GM18511 (cell line): ENCODE data around the gene SPRED1.
A peak's percentile ranks its signal among the peaks of the same experiment; 100 is the strongest.
"Not testable (repeated sequence)": the region's sequence is repeated elsewhere in the genome, so short reads cannot be mapped to it uniquely, and the experiment has no call there.

Experiments
- ATAC-seq: cut with Tn5 transposase; IDR thresholded peaks from one replicate; pipeline ENCODE4 v1.9.1; 2021; ENCODE audit warnings: mild to moderate bottlenecking, moderate library complexity; ENCODE audit not compliant: unreplicated experiment

The SPRED1 gene

DNA sequence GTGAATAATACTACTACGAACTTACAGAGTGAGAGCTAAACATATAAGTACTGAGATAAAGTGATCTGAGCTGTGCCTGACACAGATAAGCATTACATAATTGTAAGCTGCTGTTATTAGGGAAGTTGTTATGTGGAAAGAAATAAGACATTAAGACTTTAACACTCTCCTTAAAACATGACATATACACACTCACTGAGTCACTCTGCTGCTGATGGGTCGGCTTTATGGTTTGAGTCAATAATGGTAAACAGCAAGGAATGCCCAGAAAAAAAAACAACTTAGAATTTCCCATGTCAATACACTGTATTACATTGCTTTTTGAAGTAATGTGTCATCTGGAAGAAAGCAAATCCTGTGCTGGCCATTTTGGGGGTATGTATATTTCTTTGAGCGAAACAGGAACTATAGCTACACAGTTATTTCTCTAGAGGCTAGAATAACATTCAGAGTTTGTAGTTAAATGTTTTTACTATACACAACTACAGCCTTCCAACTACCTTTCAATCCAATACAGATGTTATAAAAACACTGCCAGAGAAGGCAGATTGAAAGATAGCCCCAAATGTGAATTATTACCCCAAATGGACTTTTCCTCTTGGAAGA lies 22.8 kb upstream of the SPRED1 start:
- no peak for ATAC-seq

DNA sequence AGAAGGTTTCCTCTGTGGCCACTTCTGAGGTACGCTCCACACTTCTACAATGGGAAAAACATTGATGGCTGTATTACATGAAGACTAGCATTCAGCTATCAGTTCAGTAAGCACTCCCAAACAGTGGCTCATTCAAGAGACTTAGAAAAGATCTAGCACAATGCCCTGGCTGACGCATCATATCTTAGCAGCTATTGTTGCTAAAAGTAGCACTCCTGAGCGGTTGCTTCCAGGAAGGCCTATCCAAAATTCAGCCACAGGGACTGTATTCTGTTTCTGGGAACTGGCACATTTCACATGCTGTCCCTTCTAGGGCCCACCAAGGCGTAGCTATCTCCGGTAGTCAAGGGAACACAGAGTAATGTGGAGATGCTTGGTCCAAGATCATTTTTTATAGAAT lies 21.2 kb upstream of the SPRED1 start:
- ATAC-seq, result no peak

DNA sequence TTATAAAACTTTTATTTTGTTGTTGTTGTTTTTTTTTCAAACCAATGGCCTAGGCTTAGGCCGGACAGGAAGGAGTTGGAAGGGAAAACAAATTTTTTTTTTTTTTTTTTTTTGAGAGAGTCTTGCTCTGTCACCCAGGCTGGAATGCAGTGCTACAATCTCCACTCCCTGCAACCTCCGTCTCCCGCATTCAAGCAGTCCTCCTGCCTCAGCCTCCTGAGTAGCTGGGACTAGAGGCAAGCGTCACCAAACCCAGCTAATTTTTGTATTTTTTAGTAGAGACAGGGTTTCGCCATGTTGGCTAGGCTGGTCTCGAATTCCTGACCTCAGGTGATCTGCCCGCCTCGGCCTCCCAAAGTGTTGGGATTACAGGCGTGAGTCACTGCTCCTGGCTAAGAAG lies 15.6 kb upstream of the SPRED1 start:
- ATAC-seq, result not testable (repeated sequence)

- ATAC-seq, result peak; percentile 84
Measured at GRCh38 chr15:38238311-38238710, 14.3 kb upstream of the SPRED1 start.

DNA sequence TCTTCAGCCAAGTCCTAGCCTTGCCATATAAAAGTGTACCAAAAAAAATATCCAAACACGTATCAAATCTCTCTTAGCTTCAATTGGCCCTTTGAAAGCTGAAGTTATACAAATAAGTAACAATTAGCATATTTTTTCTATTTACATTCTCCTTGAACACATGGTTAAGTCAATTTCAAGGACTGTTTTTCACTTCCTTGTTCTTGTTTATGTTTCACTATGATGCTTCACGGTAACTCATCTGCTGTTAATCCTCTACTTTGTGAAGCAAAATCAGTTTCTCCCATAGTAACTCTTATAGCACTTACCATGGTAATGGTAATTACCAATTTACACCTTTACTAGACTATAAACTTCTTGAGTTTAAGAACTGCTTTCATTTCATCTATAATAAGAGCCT lies 10.6 kb upstream of the SPRED1 start:
- ATAC-seq, result peak; percentile 79

DNA sequence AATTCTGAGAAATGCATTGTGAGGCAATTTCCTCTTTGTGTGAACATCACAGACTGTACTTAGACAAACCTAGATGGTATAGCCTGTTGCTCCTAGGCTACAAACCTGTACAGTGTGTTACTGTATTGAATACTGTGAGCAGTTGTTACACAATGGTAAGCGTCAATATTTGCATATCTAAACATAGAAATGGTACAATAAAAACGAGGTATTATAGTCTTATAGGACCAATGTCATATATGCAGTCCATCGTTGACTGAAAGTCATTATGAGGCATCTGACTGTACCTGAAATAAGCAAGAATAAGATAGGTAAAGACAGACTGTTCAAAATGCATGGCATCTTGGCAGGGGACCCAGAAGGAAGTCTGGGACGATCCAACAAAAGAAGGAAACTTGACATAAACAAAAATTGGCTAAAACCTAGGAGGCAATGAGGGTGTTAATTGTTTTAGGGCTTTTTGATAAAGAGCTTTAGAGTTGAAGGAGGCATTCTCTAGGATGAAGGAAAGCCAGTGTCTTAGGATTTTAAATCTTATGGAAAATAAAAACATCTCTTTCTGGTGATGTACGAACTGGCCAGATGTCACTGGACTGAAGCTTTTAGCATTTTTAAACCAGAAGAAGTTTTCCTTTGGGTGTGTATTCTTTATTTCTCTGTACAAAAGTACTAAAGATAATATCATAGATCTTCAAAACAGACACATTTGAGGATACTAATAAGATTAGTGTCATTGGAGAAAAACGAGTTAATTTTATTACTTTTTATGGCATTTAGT lies 9.2 kb upstream of the SPRED1 start:
- ATAC-seq, result no peak

- ATAC-seq, result no peak
Measured at GRCh38 chr15:38247336-38247735, 5.3 kb upstream of the SPRED1 start.

DNA sequence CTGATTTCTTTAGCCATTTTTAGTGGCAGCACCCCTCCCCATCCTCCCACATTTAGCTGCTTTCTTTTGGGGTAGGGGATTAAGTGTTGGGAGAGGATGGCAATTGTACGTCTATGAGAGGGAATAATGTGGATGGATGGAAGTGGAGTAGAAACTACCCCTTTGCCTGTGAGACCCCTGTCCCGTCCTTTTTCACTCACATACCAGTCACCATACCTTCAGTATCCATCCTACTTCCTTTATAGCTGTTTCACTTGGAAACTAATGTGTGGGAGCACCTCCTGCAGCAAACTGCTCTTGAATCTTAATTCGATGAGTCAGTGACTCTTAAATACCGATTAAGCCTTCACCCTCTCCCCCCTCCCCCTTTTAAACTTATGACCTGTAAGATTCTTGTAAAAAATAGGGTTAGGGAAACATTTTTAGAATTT lies 730 bp downstream of the SPRED1 start:
- ATAC-seq, result no peak

GRCh38 chr15:38254051-38254883 lies 1.6 kb downstream of the SPRED1 start:
- ATAC-seq, result peak; percentile 47

- ATAC-seq, result no peak
Measured at GRCh38 chr15:38255690-38256089, 3.1 kb downstream of the SPRED1 start.

DNA sequence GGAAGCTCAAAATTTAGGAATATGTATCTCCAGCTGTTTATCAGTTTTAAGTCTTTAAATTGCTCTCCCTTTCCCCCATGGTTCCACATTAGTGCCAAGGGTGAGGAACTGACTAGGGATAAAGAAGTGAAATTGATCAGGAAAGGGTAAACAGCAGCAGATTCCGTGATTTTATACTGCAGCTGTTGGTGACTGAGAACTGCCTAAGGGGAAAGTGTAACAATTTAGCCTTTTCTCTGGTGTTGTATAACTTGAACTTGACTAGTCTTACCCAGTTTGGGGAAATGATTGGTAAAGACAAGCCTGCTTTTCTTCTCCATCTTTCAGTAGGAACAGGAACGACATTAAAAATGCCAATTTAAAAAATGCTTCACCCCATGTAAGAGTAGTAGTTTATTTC lies 5.0 kb downstream of the SPRED1 start:
- no peak for ATAC-seq

DNA sequence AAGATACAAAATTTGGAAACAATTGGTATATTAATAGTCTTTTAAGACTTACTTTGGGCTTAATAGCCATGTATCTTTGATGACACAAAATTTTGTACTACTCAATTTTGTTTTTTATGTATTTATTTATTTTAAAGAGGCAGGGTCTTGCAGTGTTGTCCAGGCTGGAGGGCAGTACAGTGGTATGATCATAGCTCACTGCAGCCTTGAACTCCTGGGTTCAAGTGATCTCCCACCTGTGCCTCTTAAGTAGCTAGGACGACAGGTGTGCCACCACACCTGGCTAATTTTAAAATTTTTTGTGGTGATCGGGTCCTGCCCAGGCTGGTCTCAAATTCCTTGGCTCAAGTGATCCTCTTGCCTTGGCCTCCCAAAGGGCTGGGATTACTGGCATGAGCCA lies 6.5 kb downstream of the SPRED1 start:
- ATAC-seq, result no peak

DNA sequence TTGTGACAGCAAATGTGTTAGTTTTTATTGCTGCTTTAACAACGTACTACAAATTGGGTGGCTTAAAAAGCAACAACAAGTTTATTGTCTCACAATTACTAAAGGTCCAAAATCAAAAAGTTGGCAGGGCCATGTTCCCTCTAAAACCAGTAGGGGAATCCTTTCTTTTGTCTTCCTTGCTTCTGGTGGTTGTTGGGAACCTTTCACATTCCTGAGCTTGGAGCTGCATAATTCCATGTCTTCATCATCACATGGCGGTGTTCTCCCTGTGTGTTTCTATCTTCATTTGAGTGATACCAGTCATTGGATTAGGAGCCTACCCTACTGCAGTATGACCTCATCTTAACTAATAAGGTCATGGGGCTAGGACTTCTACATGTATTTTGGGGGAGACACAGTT lies 7.4 kb downstream of the SPRED1 start:
- no peak for ATAC-seq

DNA sequence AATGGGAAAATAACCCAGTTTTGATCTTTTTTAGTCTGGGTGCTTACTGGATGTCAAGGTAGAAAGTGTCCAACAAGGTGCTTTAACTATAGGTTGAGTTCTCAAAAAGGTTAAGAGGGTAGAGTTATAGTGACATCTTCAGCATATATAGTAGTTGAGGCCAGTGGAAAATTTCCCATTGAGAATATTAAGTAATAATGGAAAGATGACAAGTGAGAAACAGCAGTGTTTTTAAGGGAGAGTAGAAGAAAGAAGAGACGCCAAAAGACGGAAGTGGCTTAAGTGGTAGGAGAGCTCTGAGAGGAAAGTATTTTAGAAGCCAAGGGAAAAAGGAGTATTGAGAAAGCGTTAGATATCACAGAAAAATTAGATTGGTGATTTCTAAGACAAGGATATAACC lies 10.6 kb downstream of the SPRED1 start:
- no peak for ATAC-seq

GRCh38 chr15:38263996-38264395 lies 11.4 kb downstream of the SPRED1 start:
- no peak for ATAC-seq

- no peak for ATAC-seq
Measured at GRCh38 chr15:38266247-38266986, 13.8 kb downstream of the SPRED1 start.

DNA sequence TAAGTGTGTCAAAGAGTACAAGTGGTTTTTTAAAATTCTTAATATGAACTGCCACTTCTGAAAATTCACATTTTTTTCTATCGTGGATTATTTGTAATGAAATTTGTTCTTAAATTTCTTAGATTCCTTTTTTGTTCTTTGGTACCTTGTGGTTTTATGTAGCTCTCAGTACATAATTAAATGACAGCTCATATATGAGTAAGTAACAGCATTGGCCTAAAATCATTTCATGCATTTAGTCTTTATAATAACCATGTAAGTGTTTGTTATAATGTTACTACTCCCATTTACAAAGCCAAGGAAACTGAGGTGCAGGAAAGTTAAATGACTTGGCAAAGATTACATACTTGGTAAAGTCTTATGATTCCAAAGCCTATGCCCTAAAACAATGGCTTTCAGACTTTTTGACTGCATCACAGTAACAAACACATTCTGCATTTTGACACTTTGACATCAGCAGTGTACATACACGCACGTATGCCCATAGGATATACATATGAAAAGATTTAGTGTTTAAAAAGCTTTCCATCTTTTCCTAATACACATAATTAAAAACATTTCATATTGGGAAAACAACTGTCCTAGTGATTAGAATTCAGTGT lies 14.9 kb downstream of the SPRED1 start:
- no peak for ATAC-seq

- no peak for ATAC-seq
Measured at GRCh38 chr15:38271144-38271543, 18.5 kb downstream of the SPRED1 start.

DNA sequence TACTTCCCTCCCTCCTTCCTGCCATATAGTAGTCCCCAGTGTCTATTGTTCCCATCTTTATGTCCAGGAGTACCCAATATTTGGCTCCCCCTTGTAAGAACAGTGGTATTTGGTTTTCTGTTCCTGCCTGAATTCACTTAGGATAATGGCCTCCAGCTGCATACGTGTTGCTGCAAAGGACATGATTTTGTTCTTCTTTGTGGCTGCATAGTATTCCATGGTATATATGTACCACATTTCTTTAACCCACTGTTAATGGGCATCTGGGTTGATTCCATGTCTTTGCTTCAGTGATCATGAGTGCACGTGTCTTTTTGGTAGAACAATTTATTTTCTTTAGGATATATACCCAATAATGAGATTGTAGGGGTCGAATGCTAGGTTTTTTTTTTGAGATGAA lies 19.3 kb downstream of the SPRED1 start:
- no peak for ATAC-seq

- ATAC-seq, result not testable (repeated sequence)
Measured at GRCh38 chr15:38272431-38272830, 19.8 kb downstream of the SPRED1 start.

GRCh38 chr15:38274135-38274534 lies 21.5 kb downstream of the SPRED1 start:
- ATAC-seq, result no peak
